A673 (cell line): ENCODE results near the gene THBS2.
"Not testable (repeated sequence)": the region's sequence is repeated elsewhere in the genome, so short reads cannot be mapped to it uniquely, and the experiment has no call there.

Source experiments
- CTCF ChIP-seq: fragments of 300-800, 200-600 bp; sonication (generic); conservative IDR thresholded peaks from 2 replicates; pipeline ENCODE4 v1.5.1; 2017; ENCODE audit warnings: low read depth, mild to moderate bottlenecking, antibody characterized with exemption, low read length, moderate library complexity, mixed read lengths
- EZH2 ChIP-seq: fragments of 200-600 bp; sonication (generic); IDR thresholded peaks from 2 replicates; pipeline ENCODE4 v1.6.1; 2017; ENCODE audit warnings: borderline replicate concordance, low read depth, mild to moderate bottlenecking, mixed read lengths, antibody characterized with exemption, low read length; ENCODE audit not compliant: poor library complexity, severe bottlenecking

- not testable (repeated sequence) for TF ChIP-seq CTCF, EZH2
Observed at GRCh38 chr6:169262602-169263001, 9.0 kb upstream of the THBS2 start.
